ENCODE results near the gene LPAR6.

- no peak for TF ChIP-seq TERF1 (CRISPR knock-in tag; IDR thresholded peaks at IDR 0.05)
- no peak for TF ChIP-seq PHF8 (CRISPR knock-in tag; IDR thresholded peaks at IDR 0.05)
- no peak for TF ChIP-seq ESRRA (CRISPR knock-in tag; IDR thresholded peaks at IDR 0.05; ENCODE audit: low read depth)
- TF ChIP-seq POLR2A (IDR thresholded peaks at IDR 0.05; ENCODE audit: insufficient read depth in 1 of 2, low read depth in 2 of 2, low read length in 2 of 2): no peak
- TF ChIP-seq PHB2 (IDR thresholded peaks at IDR 0.05; ENCODE audit: partially characterized antibody): no peak
- no peak for TF ChIP-seq FOXJ3 (CRISPR knock-in tag; IDR thresholded peaks at IDR 0.05; ENCODE audit: borderline replicate concordance)
- TF ChIP-seq MYC (CRISPR knock-in tag; IDR thresholded peaks at IDR 0.05; ENCODE audit: borderline replicate concordance): no peak
Observed at GRCh38 chr13:48397744-48398143, 15.2 kb downstream of the LPAR6 start.

Data from HepG2 (cell line).